A549 (cell line): ENCODE measurements around the gene ITGA11.

Source experiments
- CEBPB ChIP-seq, 2 experiments: fragments of >200 bp in 1 of 2; sonication (Bioruptor Twin) in 1 of 2; formaldehyde crosslinking in 1 of 2; IDR thresholded peaks; 2 replicates each; pipeline ENCODE4 v1.6.1; 2012 to 2016
- CHD2 ChIP-seq: fragments of 150-350 bp; IDR thresholded peaks from 2 replicates; pipeline ENCODE4 v1.6.1; 2014; ENCODE audit warnings: low read length; ENCODE audit not compliant: partially characterized antibody
- CTCF ChIP-seq: fragments of >200 bp; sonication (Bioruptor Twin); formaldehyde crosslinking; IDR thresholded peaks from 3 replicates; pipeline ENCODE4 v1.5.1; 2016
- EP300 ChIP-seq, 2 experiments: fragments of >200 bp; sonication (Bioruptor Twin); formaldehyde crosslinking; IDR thresholded peaks; 2 replicates in 1 of 2; 3 replicates in 1 of 2; pipeline ENCODE4 v1.6.1; 2016 to 2017
- GATA3 ChIP-seq: IDR thresholded peaks from 2 replicates; pipeline ENCODE4 v1.6.1; 2012; ENCODE audit warnings: borderline replicate concordance
- HOXB13 ChIP-seq: fragments of 250-450 bp; sonication (Bioruptor Pico); IDR thresholded peaks from 2 replicates; pipeline ENCODE4 v1.5.0; 2020; ENCODE audit warnings: low read depth, mild to moderate bottlenecking, moderate library complexity
- MYC ChIP-seq: IDR thresholded peaks from 2 replicates; pipeline ENCODE4 v1.6.1; 2012; ENCODE audit warnings: mild to moderate bottlenecking, inconsistent platforms, low read length, improper control_type of control experiment, borderline replicate concordance
- NR3C1 ChIP-seq: fragments of >200 bp; sonication (Bioruptor Twin); formaldehyde crosslinking; IDR thresholded peaks from 3 replicates; pipeline ENCODE4 v1.6.1; 2017
- POLR2A ChIP-seq: IDR thresholded peaks from 2 replicates; pipeline ENCODE4 v1.6.1; 2012; ENCODE audit warnings: mild to moderate bottlenecking, low read length
- POLR2AphosphoS2 ChIP-seq: conservative IDR thresholded peaks from 2 replicates; pipeline ENCODE4 v1.6.1; 2012; ENCODE audit warnings: low read length, improper control_type of control experiment, inconsistent platforms
- RCOR1 ChIP-seq: fragments of 150-350 bp; IDR thresholded peaks from 2 replicates; pipeline ENCODE4 v1.6.1; 2014; ENCODE audit warnings: antibody characterized with exemption, low read length, low read depth
- RFX5 ChIP-seq: fragments of 450-650 bp; IDR thresholded peaks from 2 replicates; pipeline ENCODE4 v1.7.1; 2014; ENCODE audit warnings: antibody characterized with exemption, mild to moderate bottlenecking, moderate library complexity
- USF2 ChIP-seq: fragments of 450-650 bp; IDR thresholded peaks from 2 replicates; pipeline ENCODE4 v1.6.1; 2014; ENCODE audit warnings: antibody characterized with exemption

DNA sequence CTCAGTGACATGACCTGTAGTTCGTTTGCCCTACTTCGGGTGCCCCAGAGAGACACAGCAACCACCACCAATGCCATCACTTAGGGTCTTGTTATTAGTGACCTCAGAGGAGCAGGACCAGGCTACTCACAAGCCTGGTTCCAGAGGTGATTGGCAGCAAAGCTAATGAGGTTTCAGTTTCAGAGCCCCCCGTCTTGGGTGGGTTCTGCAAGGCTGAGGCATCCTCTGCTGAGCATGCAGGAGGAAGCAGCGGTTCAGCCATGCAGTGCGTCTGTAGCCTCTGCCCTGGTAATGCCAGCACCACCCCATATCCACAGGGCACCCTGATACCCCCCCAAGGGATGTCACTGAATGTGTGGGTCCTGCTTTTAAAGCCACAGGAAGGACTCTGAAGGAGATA is 39.0 kb upstream of the ITGA11 start:
- TF ChIP-seq EP300 (IDR thresholded peaks at IDR 0.05) (no peak), HOXB13 (no peak), CEBPB (IDR thresholded peaks at IDR 0.05) (no peak), CTCF (no peak), GATA3 (no peak), POLR2AphosphoS2 (no peak), CHD2 (no peak), RFX5 (no peak), NR3C1 (no peak), USF2 (no peak), POLR2A (no peak), RCOR1 (no peak), MYC (no peak)
